GM21528 (cell line): ENCODE results near the gene SCG2.

Experiments
- ATAC-seq: cut with Tn5 transposase; IDR thresholded peaks from one replicate; pipeline ENCODE4 v1.9.1; 2021; ENCODE audit warnings: mild to moderate bottlenecking, moderate library complexity; ENCODE audit not compliant: unreplicated experiment, low FRiP score

SCG2 gene

GRCh38 chr2:223601932-223602666 is at the start of gene SCG2:
Gene SCG2, minus strand, starts transcription at chr2:223602361. Its CDS starts 3,079 bp downstream, at chr2:223599282.
- peak; percentile 90 for ATAC-seq

- no peak for ATAC-seq
Observed at GRCh38 chr2:223649554-223650533, 47.7 kb upstream of the SCG2 start.

GRCh38 chr2:223648755-223649154 is 46.6 kb upstream of the SCG2 start:
- no peak for ATAC-seq

- peak; percentile 90 for ATAC-seq
Observed at GRCh38 chr2:223647258-223647952, 45.2 kb upstream of the SCG2 start.

- ATAC-seq, result no peak
Observed at GRCh38 chr2:223644136-223644535, 42.0 kb upstream of the SCG2 start.

- ATAC-seq, result no peak
Observed at GRCh38 chr2:223643309-223643708, 41.1 kb upstream of the SCG2 start.

- no peak for ATAC-seq
Observed at GRCh38 chr2:223642506-223642905, 40.3 kb upstream of the SCG2 start.

GRCh38 chr2:223641082-223641481 is 38.9 kb upstream of the SCG2 start:
- no peak for ATAC-seq

GRCh38 chr2:223635080-223635479 is 32.9 kb upstream of the SCG2 start:
- no peak for ATAC-seq

- ATAC-seq, result no peak
Observed at GRCh38 chr2:223634238-223634637, 32.1 kb upstream of the SCG2 start.

GRCh38 chr2:223633656-223634055 is 31.5 kb upstream of the SCG2 start:
- ATAC-seq, result no peak

- no peak for ATAC-seq
Observed at GRCh38 chr2:223632826-223633225, 30.7 kb upstream of the SCG2 start.

- no peak for ATAC-seq
Observed at GRCh38 chr2:223626716-223627115, 24.6 kb upstream of the SCG2 start.

- ATAC-seq, result no peak
Observed at GRCh38 chr2:223625652-223626051, 23.5 kb upstream of the SCG2 start.

GRCh38 chr2:223621901-223622300 is 19.7 kb upstream of the SCG2 start:
- ATAC-seq, result no peak

GRCh38 chr2:223619486-223620129 is 17.4 kb upstream of the SCG2 start:
- no peak for ATAC-seq

GRCh38 chr2:223618172-223619035 is 16.2 kb upstream of the SCG2 start:
- ATAC-seq, result no peak

- ATAC-seq, result no peak
Observed at GRCh38 chr2:223614534-223614933, 12.4 kb upstream of the SCG2 start.
